ENCODE measurements around the gene TTC39B.

TTC39B gene

GRCh38 chr9:15221746-15222145 is 85.3 kb downstream of the TTC39B start:
- no peak for DNase-seq

- no peak for DNase-seq
Measured at GRCh38 chr9:15220658-15221318, 86.2 kb downstream of the TTC39B start.

GRCh38 chr9:15219546-15219945 is 87.5 kb downstream of the TTC39B start:
- DNase-seq, result no peak

- DNase-seq, result no peak
Measured at GRCh38 chr9:15218994-15219393, 88.0 kb downstream of the TTC39B start.

- no peak for DNase-seq
Measured at GRCh38 chr9:15213249-15213648, 93.8 kb downstream of the TTC39B start.

- no peak for DNase-seq
Measured at GRCh38 chr9:15211815-15212495, 95.1 kb downstream of the TTC39B start.

DNA sequence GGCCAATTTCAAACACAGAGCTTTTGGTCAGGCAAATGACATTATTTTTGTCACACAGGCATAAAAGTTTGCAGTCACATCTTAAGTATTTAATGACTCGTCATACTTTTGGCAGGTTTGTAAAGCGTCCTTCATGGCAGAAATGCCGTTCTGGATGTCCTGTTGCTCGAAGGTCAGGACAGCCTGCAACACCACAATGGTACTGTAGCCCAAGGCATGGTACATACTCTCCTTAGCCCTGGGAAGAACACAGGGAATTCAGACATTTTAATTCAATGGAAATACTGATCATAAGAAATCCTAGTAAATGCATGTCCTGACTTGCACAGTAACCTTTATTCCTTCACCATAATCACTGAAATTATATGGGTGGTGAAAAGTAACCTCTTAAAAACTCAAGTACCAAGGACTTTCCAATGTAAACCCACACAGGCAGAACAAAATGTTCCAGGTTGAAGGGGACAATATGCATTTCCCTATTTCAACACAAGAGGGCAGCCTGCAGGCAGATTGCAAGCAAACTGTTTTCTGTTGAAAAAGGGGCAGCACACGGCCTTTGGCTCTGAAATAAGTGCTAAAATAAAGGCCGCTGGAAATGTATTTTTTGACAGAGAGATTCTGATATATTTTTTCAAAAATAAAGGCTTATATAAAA is 95.7 kb downstream of the TTC39B start:
- peak in 3 of 4 experiments; percentile 7 to 16 (median 8) for DNase-seq

- DNase-seq, result no peak
Measured at GRCh38 chr9:15206903-15207696, 99.9 kb downstream of the TTC39B start.

DNA sequence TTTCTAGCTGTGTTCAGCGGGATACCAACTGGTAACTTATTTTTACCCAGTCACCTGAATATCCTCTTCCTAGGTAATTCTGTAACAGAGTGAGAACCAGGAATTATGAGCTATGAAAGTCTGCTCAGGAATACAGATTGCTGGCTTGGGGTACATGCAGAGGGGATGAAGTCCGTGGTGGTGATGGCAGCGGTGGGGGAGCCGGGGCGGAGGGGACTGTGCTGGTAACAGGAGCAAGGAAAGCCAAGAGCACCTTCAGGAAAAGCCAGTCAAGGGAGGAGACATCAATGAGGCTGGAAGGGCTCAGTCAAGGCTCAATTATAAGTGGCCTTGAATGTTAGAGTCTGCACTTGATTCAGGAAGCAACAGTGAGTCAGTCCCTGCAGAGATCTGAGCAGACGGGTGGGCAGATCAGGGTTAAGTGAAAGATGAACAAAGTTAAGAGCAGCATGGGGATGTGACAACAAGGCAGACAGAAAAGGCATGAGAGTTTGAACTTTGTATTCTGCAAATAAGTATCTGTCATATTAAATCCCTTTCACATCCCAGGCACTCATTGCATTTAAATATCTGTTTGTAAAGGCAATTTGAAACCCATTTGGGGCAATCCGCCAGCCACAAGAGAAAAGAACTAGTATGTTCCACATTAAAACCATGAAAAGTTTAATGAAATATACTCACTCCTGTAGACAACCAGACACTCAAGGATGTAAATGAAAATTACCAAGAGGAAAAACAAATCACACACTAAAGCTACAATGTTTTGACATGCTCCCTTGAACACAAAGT is 101.2 kb downstream of the TTC39B start:
- no peak for DNase-seq

DNA sequence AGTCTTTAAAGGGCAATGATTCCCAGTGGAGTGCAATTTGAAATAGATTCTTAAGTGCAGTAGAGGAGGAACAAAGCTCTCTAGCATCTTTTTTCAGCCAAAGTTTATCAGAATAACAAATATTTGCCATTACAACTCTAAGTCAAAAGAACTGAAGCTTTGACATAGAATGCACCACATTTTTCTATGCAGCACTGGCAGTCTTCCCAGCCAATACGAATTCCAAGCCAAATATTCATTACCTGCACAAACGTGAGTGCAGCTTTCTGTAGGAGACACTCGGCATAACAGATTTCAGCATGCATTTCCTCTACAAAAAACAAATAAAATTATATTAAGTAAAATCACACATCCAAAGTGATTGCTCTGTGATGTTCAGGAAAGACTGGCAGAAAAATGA is 103.4 kb downstream of the TTC39B start:
- DNase-seq, result no peak

DNA sequence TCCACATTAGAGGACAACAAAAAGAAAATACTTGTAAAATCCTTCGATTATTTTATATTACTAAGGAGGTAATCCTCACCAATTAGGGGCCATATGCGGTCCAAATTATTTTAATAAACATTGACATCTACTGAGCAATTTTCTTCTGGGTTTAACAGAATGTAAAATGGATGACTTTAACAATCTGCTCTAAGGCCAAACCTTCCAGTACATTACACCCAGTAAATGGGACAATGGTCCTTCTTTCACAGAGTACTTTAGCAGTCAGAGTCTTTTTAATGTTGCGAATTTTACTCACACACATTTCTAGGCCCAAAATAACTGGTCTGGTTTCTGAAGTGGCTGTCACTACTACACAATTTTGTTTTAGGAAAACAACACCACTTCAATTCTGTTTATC is 106.9 kb downstream of the TTC39B start:
- DNase-seq, result no peak

GRCh38 chr9:15192856-15193255 is 114.2 kb downstream of the TTC39B start:
- no peak for DNase-seq

- no peak for DNase-seq
Measured at GRCh38 chr9:15191378-15191777, 115.6 kb downstream of the TTC39B start.

GRCh38 chr9:15189481-15189880 is 117.5 kb downstream of the TTC39B start:
- DNase-seq, result no peak

DNA sequence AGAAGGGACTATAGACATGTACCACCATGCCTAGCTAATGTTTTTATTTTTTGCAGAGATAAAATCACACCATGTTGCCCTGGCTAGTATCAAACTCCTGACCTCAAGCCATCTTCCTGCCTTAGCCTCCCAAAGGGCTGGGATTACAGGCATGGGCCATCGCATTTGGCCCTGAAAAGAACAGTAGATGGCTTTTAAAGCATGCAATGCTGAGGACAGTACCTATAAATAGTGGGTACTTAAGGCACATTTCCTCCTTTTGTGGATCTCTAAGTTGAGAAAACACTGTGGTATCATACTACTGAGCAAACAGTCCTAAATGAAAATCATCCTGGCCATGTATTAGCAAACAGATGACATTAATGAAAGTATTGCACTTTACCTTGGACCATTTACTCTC is 119.4 kb downstream of the TTC39B start:
- DNase-seq, result no peak

DNA sequence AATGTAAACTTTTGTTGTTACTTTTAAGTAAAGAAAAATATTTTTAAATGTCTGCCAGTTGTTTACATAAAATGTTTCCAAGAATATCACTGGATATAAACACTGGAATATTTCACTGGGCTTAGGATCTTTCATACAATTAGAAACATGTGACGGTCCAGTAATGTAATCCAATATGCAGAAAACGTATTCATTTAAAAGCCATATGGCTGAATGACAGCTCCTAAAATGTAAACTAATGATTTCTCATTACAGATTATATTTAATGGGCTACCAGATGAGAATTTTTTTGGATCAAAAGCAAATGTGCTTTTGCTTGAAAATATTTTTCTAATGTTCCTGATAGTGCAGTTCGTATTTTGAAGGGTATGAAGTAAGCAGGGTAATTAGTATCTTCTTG is 124.3 kb downstream of the TTC39B start:
- no peak for DNase-seq

DNA sequence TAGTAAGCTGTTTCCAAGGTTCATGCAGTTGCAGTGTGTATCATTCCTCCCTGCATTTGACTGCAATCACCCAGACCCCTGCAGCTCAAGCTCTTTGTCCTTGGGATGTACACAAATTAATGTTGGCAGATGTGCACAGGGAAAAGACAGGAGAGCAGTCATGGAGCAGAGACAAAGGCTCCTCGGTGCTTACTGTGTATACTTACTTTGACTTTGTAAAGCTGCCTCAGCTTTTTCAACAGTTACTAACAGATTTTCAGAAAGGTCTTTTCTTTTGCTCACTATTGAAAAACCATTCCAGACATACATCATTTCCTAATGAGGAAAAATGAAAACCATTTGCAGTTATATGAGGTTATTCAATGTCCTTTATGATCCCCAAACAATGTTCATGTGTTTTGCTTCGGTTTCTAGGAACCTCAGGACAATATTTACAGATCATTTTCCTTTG is 124.9 kb downstream of the TTC39B start:
- DNase-seq, result no peak

GRCh38 chr9:15180124-15180523 is 126.9 kb downstream of the TTC39B start:
- no peak for DNase-seq

DNA sequence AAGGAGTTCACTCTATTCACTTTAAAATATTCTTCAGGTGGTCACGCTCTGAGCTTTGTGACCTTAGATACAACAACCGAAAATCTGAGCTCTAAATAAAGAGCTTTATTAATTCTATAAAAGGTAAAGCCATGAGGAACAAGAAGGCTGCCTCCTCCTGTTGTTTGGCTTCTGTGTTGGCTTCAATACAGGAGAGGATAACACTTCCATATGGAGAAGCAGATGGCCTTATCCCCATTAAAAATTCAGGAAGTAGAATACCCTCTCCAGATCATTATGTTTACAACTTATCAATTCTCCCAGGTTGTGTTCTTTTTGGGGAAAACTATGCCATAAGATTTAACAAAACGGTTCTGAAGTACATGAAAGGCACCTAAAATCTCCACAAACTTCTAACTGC is 128.4 kb downstream of the TTC39B start:
- no peak for DNase-seq

DNA sequence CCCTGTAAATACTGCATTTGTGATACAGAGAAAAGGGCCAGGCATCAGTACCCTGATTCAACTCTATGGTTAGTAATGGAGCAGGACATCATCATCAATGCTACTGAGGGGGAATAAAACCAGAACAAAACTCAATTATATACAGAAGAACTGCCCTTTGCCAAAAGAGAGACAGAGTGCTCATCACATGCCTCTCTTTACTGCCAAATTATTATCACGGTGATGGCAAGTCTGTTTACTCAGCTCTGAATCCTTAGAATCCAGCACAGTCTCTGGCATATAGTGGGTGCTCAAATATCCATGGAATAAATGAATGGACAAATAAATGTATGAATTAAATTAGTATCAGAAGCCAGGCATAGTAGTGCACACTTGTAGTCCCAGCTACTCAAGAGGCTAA is 130.2 kb downstream of the TTC39B start:
- DNase-seq, result no peak

DNA sequence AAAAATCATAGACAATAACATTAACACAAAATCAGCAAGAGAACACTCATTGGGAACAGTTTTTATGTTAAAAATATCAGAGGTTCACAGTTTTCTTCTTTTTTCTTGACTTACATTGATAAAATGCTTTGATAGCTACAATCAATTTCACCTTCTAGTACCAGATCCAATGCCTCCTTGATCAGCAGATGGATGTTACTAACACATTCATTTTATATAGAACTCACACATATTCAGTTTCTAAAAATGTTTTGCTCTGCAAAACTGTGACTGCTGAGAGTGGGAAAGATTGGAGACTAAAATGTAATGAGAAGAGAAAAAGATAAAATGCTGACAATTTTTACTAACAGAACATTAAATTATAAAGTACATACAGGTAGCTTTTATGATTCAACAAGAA is 143.1 kb downstream of the TTC39B start:
- no peak for DNase-seq

DNA sequence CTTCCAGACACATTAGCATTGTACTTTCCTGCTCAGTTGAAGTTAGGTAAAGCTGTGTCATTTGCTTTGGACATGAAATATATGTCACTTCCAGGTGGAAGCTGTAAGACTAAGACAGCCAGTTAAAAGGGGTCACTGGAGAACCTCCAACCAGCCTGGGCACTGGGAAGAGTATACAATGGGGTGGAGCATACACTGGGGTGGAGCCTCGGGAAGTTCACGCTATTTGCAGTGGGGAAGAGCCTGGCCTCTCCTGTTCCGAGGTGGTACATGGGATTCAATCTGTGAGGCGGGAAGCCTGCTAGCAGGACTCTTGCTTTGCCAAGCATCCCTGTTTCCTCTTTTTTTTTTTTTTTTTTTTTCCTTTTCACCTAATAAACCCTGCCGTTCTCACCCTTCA is 145.3 kb downstream of the TTC39B start:
- DNase-seq, result no peak

DNA sequence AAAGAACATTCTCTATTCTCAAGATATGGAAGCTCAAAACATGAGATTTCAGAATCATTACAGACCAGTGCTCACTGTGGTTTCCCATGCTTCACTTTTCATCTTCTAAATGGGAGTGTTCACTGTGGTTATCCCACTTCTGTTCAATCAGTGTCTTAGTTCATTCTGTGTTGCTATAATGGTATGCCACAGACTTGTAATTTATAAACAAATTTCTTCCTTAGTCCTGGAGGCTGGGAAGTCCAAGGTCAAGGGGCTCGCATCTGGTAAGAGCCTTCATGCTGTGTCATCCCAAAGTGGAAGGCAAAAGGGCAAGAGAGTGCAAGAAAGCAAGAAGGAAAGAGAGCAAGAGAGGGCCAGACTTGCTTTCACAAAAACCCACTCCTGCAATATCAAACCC is 146.3 kb downstream of the TTC39B start:
- no peak for DNase-seq

All from activated naive CD4-positive, alpha-beta T cell (primary cell).